ENCODE measurements around the gene ELMO2.

ELMO2 gene, protein sequence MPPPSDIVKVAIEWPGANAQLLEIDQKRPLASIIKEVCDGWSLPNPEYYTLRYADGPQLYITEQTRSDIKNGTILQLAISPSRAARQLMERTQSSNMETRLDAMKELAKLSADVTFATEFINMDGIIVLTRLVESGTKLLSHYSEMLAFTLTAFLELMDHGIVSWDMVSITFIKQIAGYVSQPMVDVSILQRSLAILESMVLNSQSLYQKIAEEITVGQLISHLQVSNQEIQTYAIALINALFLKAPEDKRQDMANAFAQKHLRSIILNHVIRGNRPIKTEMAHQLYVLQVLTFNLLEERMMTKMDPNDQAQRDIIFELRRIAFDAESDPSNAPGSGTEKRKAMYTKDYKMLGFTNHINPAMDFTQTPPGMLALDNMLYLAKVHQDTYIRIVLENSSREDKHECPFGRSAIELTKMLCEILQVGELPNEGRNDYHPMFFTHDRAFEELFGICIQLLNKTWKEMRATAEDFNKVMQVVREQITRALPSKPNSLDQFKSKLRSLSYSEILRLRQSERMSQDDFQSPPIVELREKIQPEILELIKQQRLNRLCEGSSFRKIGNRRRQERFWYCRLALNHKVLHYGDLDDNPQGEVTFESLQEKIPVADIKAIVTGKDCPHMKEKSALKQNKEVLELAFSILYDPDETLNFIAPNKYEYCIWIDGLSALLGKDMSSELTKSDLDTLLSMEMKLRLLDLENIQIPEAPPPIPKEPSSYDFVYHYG

DNA sequence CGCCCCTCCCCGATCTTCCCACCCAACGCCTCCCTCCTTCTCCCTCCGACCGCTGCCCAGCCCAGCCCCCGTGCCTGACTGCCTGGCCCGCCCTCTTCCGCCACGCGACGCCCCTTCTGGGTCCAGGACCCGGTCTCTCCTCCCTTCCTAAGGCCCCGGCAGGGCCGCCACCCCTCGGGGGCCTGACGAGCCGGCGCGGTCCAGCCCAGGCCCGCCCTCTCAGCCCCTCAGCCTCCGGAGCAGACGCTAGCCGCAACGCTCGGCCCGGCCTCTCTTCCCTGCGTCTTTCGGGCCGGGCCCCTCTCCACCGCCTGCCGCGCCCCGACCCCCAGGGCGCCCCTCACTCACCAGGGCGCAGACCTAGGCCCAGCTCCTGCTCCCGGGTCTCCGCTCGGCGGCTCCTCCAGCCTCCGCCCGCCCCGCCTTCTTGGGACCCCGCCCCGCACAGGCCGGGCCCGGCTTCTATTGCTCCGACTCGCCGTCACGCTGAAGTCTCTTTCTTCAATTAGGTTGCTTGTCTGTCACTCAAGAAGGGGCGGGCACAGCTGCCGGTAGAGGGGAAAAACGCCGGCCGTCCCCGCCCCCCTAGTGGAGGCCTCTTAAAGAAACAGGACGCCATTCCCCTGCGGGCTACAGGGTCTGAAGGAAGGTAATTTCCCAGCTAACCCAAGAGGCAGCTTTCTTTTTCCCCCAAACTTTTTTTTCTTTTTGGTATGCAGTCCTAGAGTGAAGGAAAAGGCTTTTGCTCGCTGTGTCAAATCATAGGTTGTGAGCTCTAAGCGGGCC lies at the start of gene ELMO2:
Gene ELMO2 (minus strand): TSS at position 416 of the 786 bp plus-strand sequence. CDS start 12,133 bp downstream, outside the sequence.
- in situ Hi-C loops (cut with HindIII; ENCODE audit: low sequenced_read_pairs), result no loop called here

DNA sequence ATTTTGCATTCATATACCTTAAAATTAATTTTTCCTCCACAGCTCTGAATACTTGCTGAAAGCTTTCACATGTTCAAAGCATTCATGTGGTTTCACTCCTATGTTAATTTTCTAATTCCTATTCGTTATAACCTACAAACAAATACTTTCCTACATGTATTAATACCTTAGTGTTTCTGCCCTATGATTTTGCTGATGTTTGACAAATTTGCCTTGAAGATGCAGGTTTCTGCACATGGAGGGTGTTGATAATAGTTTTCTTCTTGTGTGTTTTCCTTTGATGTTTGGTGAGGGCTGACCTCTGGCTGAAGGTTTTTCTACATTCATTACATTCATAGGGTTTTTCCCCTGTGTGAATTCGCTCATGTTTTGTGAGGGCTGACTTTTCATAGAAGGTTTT lies 49.3 kb upstream of the ELMO2 start:
- in situ Hi-C loops (cut with HindIII; ENCODE audit: low sequenced_read_pairs), result no loop called here

DNA sequence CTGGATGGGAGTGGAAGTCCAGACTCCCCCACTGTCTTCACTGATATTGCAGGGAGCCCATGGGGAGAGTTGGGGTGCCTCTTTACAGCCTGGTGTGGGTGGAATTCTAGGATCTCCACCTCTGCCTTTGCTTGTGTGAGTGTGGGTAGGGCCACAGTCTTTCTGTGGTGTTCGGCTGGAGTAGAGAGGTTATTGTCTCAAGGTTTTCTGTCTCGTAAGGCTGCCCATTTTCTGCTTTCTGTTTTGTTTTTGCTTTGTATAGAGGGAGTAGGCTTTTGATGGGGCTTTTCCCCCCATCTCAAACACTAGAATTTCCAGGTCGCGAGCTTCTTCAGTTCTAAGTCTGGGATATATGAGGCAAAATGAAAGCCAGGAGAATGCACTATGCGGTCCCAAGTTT lies 40.4 kb upstream of the ELMO2 start:
- in situ Hi-C loops (cut with HindIII; ENCODE audit: low sequenced_read_pairs), result no loop called here

DNA sequence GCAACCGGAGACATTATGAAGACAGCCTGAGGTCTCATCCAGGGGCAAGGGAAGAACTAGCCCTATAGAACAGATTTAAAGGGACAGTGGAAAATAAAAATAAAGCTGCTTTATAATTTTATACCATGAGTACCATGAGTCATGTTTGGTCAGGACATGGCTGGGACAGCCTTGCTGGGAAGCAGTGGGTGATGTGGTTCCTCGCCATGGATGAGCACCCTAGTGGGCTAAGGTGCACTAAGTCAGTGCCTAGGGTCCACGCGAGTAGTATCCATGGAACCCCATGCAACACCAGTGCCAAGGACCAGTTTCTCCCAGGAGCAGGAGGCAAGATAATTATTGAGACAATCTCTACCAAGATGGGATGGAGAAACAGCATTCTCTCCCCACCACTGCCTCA lies 33.4 kb upstream of the ELMO2 start:
- in situ Hi-C loops (cut with HindIII; ENCODE audit: low sequenced_read_pairs), result no loop called here

DNA sequence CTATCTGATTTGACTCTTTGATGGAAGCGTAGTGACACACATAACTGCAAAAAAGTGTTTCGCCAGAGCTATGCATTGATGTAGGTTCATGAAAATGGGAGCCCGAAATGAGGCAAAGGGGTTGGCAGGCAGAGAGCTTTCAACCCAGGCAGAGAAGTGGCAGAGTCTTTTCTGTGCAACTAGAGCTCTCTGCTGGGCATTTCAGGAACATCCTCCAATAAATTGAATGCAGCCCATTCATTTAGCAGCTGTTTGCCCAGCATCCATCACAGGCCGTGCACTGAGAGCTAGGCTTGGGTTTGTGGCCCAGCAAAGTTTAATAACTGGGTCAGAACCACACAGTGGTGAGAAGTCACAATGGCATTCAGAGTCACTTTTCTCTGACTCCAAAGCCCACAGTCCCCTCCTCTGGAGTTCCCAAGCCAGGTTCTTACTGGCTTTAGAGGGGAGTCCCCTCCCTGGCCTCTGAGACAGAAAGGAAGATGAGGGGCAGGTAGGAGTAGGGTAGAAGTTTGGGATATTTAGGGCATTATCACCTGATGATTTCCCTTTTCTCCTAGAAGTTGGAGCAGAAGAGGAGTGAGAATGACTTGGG lies 31.8 kb upstream of the ELMO2 start:
- in situ Hi-C loops (cut with HindIII; ENCODE audit: low sequenced_read_pairs), result no loop called here

DNA sequence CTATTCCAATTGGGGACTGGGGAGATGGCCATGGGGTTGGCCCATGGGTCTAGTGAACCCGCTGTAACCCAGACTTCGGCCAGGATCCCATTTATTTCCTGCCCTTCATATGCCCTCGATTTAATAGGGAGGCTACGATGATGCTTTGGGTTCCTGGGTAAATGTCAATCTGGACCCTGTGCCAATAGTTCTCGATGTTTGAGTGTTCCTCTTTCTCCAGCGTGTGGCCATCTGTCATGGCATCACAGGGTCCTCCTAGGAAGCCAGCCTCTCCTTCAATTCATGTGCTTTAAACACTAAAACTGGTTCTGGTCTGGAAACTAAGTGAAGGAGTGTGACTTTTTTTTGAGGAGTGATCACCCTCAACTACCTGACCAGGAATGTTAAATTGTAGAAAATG lies 28.7 kb upstream of the ELMO2 start:
- in situ Hi-C loops (cut with HindIII; ENCODE audit: low sequenced_read_pairs), result no loop called here

DNA sequence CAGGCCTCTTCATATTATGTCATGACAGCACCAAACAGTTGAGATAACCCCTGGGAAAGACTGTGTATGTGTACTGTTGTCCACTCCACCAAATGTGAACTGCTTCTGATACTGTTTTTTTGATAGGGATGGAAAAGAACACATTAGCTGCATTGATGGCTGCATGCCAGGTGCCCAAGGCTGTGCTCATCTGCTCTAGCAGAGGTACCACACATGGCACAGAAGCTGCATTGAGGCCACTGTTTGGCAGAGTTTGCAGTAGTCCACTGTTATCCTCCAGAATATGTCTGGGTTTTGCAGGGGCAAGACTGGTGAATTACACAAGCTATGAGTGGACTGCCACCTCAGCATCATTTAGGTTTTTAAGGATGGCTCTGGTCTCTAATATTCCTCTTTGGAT lies 28.2 kb upstream of the ELMO2 start:
- in situ Hi-C loops (cut with HindIII; ENCODE audit: low sequenced_read_pairs), result no loop called here

DNA sequence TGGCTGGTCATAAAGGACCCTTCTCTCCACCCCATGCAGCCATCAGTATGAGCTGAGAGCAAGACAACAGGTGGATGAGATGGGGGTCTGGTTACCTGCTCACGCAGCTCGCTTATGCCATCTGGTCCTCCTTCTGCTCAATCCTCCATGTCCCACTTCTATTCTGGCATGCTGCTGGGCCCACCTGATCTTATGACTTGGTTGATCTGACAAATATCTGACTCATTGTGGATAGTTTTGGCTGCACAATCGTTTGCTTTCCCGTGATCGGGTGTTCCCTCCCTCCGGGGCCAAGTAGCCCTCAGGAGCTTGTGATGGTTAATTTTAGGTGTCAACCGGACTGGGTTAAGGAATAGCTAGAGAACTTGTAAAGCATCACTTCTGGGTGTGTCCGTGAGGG lies 26.6 kb upstream of the ELMO2 start:
- in situ Hi-C loops (cut with HindIII; ENCODE audit: low sequenced_read_pairs), result no loop called here

DNA sequence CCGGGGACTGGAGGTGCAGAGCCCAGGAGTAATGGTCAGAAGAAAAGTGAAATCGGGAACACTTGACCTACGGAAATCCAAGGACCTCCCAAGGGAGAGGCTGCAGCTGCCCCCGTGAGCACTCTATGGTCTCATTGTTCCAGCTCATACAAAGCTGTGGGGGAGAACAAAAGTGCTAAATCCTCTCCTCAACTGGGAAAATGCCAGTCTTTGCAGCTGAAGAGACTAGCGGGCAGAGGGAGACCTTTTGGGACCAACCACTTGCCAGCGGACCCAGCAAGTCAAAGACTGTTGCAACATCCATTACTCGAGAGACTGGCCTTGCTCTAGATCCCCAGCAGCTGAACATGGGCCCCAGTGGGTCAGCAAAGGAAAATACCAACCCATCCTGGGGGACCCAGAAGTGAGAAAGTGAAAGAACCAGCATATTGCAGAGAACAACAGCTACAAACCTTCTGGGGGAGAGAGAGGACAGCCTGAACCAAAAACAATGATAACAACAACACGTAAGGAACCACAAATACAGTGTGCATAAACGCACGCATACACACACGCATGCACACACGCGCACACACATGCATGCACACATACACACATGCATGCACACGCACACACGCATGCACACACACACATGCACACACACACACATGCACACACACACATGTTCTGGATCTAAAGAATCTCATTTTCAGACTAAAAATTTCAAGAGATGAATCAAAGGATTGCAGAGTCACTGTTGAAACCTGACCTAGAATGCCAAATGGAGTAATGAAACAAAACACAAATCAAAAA lies 24.7 kb upstream of the ELMO2 start:
- in situ Hi-C loops (cut with HindIII; ENCODE audit: low sequenced_read_pairs), result no loop called here

DNA sequence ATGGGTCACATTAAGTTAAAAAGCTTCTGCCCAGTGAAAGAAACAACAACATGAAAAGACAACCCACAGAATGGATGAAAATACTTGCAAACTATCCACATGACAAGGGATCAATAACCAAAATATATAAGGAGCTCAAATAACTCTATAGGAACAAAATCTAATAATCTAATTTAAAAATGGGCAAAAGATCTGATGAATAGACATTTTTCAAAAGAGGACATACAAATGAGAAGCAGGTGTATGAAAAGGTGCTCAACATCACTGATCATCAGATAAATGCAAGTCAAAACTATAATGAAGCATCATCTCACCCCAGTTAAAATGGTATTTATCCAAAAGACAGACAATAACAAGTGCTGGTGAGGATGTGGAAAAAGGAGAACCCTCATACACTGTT lies 21.0 kb upstream of the ELMO2 start:
- in situ Hi-C loops (cut with HindIII; ENCODE audit: low sequenced_read_pairs), result no loop called here

DNA sequence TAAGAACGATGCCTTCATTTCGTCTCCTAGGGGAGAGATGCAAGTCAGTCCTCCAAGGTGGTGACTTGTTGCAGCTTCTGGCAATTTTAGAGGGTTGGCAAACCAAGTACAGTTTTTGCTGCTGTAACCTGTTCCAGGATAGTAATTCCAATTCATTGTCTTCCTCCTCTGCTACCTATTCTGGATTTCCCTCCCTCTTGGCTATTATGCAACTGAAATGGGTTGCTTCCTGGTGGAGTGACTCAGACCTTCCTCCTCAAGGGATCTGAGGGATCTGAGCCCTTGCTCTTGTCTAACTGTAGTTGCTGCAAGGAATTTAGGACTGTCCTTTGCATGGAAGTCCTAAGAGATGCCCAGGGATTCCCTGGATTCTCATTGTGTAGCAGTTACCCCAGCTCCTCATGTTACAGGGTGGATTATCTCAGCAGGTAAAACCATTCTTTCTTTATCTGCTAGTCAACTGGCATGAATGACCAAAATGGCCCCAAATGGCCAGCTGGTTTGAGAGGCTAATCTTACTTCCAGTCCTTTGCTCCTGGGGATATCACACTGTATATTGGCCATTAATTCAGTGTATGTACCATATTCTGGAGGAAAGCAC lies 17.6 kb upstream of the ELMO2 start:
- in situ Hi-C loops (cut with HindIII; ENCODE audit: low sequenced_read_pairs), result no loop called here

DNA sequence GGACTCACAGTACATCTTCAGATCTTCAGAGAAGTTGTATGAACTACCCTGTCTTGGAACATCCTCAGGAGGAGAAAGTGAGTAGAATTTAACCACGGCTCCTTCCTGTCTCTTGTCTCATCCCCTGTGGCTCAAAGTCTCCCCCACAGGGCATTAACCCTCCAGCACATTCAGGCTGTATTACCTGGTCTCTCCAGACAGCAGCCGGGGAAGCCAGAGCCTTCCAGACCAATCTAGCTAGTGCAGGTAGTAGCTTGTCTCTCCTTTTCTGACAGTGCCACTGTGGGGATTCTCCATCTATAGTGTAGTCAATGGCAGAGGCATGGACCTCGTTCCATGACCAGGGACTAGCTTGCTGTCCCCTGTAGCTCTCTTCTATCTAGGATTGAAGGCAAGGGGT lies 16.9 kb upstream of the ELMO2 start:
- in situ Hi-C loops (cut with HindIII; ENCODE audit: low sequenced_read_pairs), result no loop called here

DNA sequence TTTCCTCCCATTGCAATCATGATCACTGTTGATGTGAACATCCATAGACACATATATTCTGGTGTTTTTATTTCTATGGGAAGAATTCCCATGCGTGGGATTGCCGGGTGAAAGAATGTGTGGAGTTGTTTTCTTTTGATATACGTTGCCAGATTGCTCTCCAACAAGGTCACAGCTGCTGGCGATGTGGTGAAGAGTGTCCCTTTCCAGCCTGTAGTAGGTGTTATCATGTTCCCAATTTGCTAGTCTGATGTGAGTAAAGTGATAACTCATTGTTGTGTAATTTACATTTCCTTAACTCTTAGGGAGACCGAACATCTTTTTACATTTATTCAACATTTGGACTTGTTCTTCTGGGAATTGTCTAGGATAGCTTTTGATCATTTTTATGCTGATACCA lies 14.5 kb upstream of the ELMO2 start:
- in situ Hi-C loops (cut with HindIII; ENCODE audit: low sequenced_read_pairs), result no loop called here

DNA sequence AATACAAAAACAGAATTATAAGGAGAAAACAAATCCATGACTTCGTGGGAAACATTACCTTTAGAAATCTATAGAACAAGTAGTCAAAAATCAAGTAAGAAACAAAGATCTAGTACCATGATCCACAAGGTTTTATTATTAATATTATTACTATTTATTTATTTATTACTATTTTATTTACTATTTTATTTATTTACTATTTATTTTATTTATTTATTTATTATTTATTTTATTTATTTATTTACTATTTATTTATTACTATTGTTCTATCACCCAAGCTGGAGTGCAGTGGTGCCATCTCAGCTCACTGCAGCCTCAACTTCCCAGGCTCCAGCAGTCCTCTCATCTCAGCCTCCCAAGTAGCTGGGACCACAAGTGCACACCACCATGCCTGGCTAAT lies 13.5 kb upstream of the ELMO2 start:
- in situ Hi-C loops (cut with HindIII; ENCODE audit: low sequenced_read_pairs), result no loop called here

DNA sequence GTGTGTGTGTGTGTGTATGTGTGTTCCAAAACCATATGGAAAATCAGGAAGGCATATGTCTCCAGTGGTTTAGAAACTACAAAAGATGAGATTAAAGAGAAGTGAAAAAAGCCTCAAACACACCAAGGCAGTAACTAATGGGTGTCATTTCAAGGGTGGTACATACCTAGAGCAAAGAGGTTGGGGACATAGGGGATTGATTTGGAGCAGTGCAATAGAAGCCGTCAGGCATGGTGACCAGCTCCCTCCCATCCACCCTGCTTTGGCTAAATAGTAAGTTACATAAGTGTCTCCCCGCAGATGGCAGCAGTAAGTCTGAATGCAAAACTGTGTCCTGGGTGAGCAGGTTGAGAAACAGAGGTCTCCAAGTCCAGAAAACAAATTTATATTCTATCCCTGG lies 10.4 kb upstream of the ELMO2 start:
- in situ Hi-C loops (cut with HindIII; ENCODE audit: low sequenced_read_pairs), result no loop called here

DNA sequence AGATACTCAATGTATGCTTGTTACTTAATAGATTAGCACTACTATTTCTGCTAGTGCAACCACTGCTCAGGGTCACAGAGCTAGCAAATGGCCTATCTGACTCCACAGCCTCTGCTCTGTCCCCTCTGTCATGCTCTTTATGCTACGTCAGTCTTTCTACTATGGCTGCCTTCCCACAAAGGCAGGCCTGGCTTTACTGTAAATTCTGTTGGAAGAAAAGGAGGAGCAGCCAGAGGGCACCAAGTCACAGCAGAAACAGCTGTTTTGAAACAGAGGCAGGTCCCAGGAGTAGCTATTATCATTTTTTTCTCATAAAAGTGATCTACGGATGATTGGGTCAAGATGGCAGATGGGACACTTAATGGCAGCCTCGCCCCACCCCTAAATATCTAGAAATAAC lies 10.0 kb upstream of the ELMO2 start:
- in situ Hi-C loops (cut with HindIII; ENCODE audit: low sequenced_read_pairs), result no loop called here

DNA sequence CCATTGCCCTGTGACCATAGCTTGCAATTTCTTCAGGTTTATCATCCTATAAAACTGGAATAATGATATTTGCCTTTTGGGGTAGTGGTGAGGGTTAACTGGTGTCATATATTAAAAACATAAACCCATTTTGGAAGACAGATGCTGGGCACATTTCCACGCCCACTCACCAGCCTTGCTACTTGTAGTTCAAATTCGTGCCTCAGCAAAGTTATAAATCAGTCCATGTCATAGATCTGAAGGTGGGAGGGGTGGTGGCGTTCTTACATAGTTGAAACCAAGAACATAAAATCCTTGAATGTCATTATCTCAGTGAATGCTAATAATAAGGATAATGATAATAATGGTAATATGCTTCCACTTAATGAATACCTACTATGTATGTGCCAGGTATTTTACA lies 9.4 kb upstream of the ELMO2 start:
- in situ Hi-C loops (cut with HindIII; ENCODE audit: low sequenced_read_pairs), result no loop called here

DNA sequence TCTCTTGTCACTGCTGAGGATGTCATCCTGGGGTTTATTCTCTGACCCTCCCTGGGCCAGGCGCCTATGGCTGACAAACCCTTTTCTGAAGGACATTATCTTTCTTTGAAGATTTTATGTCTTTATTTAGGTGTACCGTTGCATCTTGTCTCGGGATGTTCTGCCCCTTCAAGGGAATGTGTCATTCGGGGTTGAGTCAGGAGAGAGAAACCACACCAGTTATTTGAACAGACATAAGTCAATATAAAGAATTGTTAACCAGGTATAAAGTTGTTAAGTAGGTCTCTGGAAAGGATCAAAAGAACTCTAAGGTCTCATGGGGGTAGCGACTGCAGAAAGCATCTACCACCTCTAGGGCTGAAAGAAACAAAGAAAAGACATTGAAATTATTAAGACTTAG lies 8.2 kb upstream of the ELMO2 start:
- in situ Hi-C loops (cut with HindIII; ENCODE audit: low sequenced_read_pairs), result no loop called here

DNA sequence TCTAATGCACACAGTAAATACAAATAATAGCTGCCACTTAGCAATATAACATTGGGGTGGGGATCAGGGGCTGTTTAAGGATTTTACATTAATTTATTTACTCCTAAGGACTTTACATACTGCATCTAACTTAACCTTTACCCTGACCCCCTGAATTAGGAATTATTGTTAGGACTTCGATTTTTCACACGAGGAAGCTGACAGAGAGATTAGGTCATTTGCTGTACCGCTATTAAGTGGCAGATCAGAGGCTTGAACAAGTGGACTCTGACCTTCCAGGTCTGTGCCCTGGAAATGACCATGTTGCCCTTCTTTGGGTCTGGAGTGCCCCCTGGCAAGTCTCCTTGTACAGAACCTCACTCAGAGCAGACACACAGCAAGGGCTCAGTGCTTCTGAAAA lies 5.2 kb upstream of the ELMO2 start:
- in situ Hi-C loops (cut with HindIII; ENCODE audit: low sequenced_read_pairs), result no loop called here

DNA sequence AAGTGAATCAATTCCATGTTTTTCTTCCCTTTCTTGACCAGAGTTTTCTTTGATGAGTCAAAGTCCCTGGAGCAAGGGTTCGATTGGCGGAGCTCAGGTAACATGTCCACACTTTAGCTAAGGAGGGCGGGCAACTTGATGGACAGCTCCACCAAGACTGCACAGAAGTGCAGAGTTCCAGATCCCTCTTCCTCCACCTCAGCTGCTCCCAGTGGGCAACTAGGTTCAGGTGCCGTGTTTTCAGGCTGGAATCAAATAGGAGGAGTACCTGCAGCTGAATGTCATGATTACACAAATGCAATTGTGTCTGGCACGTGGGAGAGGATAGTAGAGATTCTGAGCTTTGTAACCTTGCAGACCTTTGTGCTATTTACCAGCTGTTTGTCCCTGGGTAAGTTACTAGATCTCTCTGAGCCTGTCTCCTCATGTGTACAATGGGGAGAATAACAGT lies 1.9 kb upstream of the ELMO2 start:
- in situ Hi-C loops (cut with HindIII; ENCODE audit: low sequenced_read_pairs), result no loop called here

Measured in DLD1 (cell line).